NCI-H446 (cell line): ENCODE results near the gene KCNK3.
"Not testable (repeated sequence)": the region's sequence is repeated elsewhere in the genome, so short reads cannot be mapped to it uniquely, and the experiment has no call there.

Source experiments
- DNase-seq, 2 experiments: peaks; one replicate each; lab custom pipeline; 2025; lab: John Stamatoyannopoulos, UW

The KCNK3 gene

GRCh38 chr2:26692279-26692896 is at the start of gene KCNK3:
KCNK3 (plus strand) TSS chr2:26692722; CDS start chr2:26692876, 154 bp downstream.
- peak in 1 of 2 experiments; percentile 35 for DNase-seq

GRCh38 chr2:26644188-26644835 is 48.2 kb upstream of the KCNK3 start:
- DNase-seq = no peak

- no peak for DNase-seq
Measured at GRCh38 chr2:26645762-26646161, 46.8 kb upstream of the KCNK3 start.

- no peak for DNase-seq
Measured at GRCh38 chr2:26646986-26647672, 45.4 kb upstream of the KCNK3 start.

- DNase-seq = no peak
Measured at GRCh38 chr2:26647981-26648380, 44.5 kb upstream of the KCNK3 start.

- no peak for DNase-seq
Measured at GRCh38 chr2:26648516-26648915, 44.0 kb upstream of the KCNK3 start.

GRCh38 chr2:26649322-26649721 is 43.2 kb upstream of the KCNK3 start:
- peak in 1 of 2 experiments; percentile 80 for DNase-seq

- DNase-seq = no peak
Measured at GRCh38 chr2:26649992-26650712, 42.4 kb upstream of the KCNK3 start.

- DNase-seq = no peak
Measured at GRCh38 chr2:26650713-26651469, 41.6 kb upstream of the KCNK3 start.

- no peak for DNase-seq
Measured at GRCh38 chr2:26651470-26651771, 41.1 kb upstream of the KCNK3 start.

GRCh38 chr2:26651799-26652198 is 40.7 kb upstream of the KCNK3 start:
- DNase-seq = no peak

- peak in 1 of 2 experiments; percentile 32 for DNase-seq
Measured at GRCh38 chr2:26652361-26653041, 40.0 kb upstream of the KCNK3 start.

- no peak for DNase-seq
Measured at GRCh38 chr2:26653207-26654060, 39.1 kb upstream of the KCNK3 start.

- DNase-seq = no peak
Measured at GRCh38 chr2:26654061-26654340, 38.5 kb upstream of the KCNK3 start.

- DNase-seq = not testable (repeated sequence)
Measured at GRCh38 chr2:26655120-26655519, 37.4 kb upstream of the KCNK3 start.

GRCh38 chr2:26655611-26656195 is 36.8 kb upstream of the KCNK3 start:
- DNase-seq = no peak

GRCh38 chr2:26657265-26657664 is 35.3 kb upstream of the KCNK3 start:
- no peak for DNase-seq

GRCh38 chr2:26658691-26659346 is 33.7 kb upstream of the KCNK3 start:
- no peak for DNase-seq

GRCh38 chr2:26660363-26660962 is 32.1 kb upstream of the KCNK3 start:
- DNase-seq = no peak
